Caco-2 (cell line): ENCODE results near the gene CLNK. TPM values are rescaled to one million over a fixed set of nuclear protein-coding genes. Genes with fewer than 3 reads are reported as not detected.

Experiments
- BruUV-seq: library from RNA; stranded (reverse); fragments of 400-500 nt; replicated peaks from 2 replicates; lab custom pipeline; 2021; lab: Mats Ljungman, UMichigan
- CTCF ChIA-PET: fragments of 300-600 bp; sonication (Branson Sonifier 250); formaldehyde crosslinking; loops from one replicate; lab custom pipeline; 2022; ENCODE audit warnings: antibody characterized with exemption; lab: Charles Lee
- POLR2A ChIA-PET: fragments of 300-600 bp; sonication (Branson Sonifier 250); formaldehyde crosslinking; loops from one replicate; lab custom pipeline; 2022; ENCODE audit warnings: antibody characterized with exemption; lab: Charles Lee
- DNase-seq, 2 experiments: peaks; one replicate each; pipeline versions ENCODE4 v3.0.0 to v3.0.0-alpha.2; 2020 to 2022
- H3K27me3 ChIP-seq: replicated peaks from 2 replicates; pipeline ENCODE4 v1.6.0; 2011; ENCODE audit warnings: low read length; ENCODE audit not compliant: control insufficient read depth, insufficient read depth
- H3K36me3 ChIP-seq: 2 replicates; pipeline ENCODE4 v1.5.1; 2011; ENCODE audit warnings: low read length; ENCODE audit not compliant: control insufficient read depth, insufficient read depth
- H3K4me1 ChIP-seq: fragments of 250-450 bp; sonication (Bioruptor Pico); 2 replicates; pipeline ENCODE4 v1.5.1; 2020; ENCODE audit warnings: mild to moderate bottlenecking
- H3K4me3 ChIP-seq: 2 replicates; pipeline ENCODE4 v1.5.1; 2011; ENCODE audit warnings: low read depth, mild to moderate bottlenecking, control low read depth, low read length
- H3K9me3 ChIP-seq: fragments of 250-450 bp; sonication (Bioruptor Pico); 2 replicates; pipeline ENCODE4 v1.5.1; 2020; ENCODE audit warnings: mild to moderate bottlenecking, moderate library complexity
- H3K27ac Mint-ChIP-seq: one replicate; pipeline ENCODE4 v1.8.0; 2022; ENCODE audit warnings: mixed read lengths; ENCODE audit not compliant: unreplicated experiment
- H3K27me3 Mint-ChIP-seq: one replicate; pipeline ENCODE4 v1.8.0; 2022; ENCODE audit warnings: mixed read lengths; ENCODE audit not compliant: insufficient read depth, unreplicated experiment
- H3K36me3 Mint-ChIP-seq: one replicate; pipeline ENCODE4 v1.8.0; 2022; ENCODE audit warnings: mild to moderate bottlenecking, mixed read lengths; ENCODE audit not compliant: insufficient read depth, unreplicated experiment
- H3K4me1 Mint-ChIP-seq: one replicate; pipeline ENCODE4 v1.8.0; 2022; ENCODE audit warnings: low read depth, mixed read lengths; ENCODE audit not compliant: unreplicated experiment
- H3K4me3 Mint-ChIP-seq: one replicate; pipeline ENCODE4 v1.8.0; 2022; ENCODE audit warnings: mild to moderate bottlenecking, moderate library complexity, mixed read lengths; ENCODE audit not compliant: unreplicated experiment
- H3K9me3 Mint-ChIP-seq: one replicate; pipeline ENCODE4 v1.8.0; 2022; ENCODE audit warnings: mixed read lengths; ENCODE audit not compliant: unreplicated experiment
- intact Hi-C: fragments of 100-400 bp; cut with micrococcal nuclease; formaldehyde crosslinking; loops from one replicate; pipeline ENCODE4 v1.10.0; 2022; ENCODE audit not compliant: unreplicated experiment
- total RNA-seq: library from RNA; stranded (reverse); gene quantifications from 2 replicates; pipeline ENCODE4 v1.2.3, GENCODE V29; 2022
- TF ChIP-seq, protein P1 (sequence below), 2 experiments: fragments of 200-600 bp in 1 of 2; IDR thresholded peaks; 1 replicate in 1 of 2; 2 replicates in 1 of 2; pipeline versions ENCODE4 v1.5.1 to v1.8.0; 2011 to 2022; ENCODE audit warnings: antibody characterized with exemption in 1 of 2, control low read depth in 1 of 2, inconsistent platforms in 1 of 2, low read depth in 1 of 2, low read length in 1 of 2, mild to moderate bottlenecking in 1 of 2, moderate library complexity in 1 of 2; ENCODE audit not compliant: insufficient read depth in 1 of 2, severe bottlenecking in 1 of 2, unreplicated experiment in 1 of 2

CLNK gene
- total RNA-seq, 1 experiment from 2014 or later, result not detected

DNA sequence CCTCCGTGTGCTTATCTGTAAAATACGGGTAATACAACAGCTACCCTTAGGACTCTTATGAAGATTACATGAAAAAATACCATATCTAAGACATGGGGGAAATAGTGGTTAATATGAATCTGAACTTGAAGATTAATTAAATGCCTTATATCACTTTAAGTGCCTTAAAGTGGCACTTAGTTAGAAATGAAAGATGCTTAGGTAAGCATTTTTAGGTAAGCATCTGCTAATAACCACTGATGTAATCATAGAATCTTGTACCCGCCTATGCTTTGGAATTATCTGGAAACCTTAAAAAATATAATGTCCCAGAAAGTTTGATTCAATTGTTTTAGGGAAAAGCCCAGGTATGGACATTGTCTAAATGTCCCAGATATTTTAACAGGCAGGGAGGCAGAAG lies 12.2 kb downstream of the CLNK start:
- ChIA-PET CTCF (no interaction called here), POLR2A (no interaction called here)
- Mint-ChIP-seq H3K27ac (no peak overlapping the region), H3K36me3 (no peaks in the 10 kb centered on the region), H3K9me3 (peaks cover 10% of the 10 kb centered on the region), H3K4me3 (no peak overlapping the region), H3K4me1 (peaks cover 7% of the 10 kb centered on the region), H3K27me3 (no peaks in the 10 kb centered on the region)
- intact Hi-C loops, result loop anchor here (2.0 kb wide), 1 partner anchor 48 kb away; no protein-coding TSS in a partner anchor
- Histone ChIP-seq H3K27me3 (no peaks in the 10 kb centered on the region), H3K4me1 (peaks cover 12% of the 10 kb centered on the region), H3K9me3 (no peaks in the 10 kb centered on the region), H3K4me3 (no peak overlapping the region), H3K36me3 (no peaks in the 10 kb centered on the region)
- no peak for DNase-seq
- BruUV-seq, result no TSS peak
- TF ChIP-seq, protein P1, sequence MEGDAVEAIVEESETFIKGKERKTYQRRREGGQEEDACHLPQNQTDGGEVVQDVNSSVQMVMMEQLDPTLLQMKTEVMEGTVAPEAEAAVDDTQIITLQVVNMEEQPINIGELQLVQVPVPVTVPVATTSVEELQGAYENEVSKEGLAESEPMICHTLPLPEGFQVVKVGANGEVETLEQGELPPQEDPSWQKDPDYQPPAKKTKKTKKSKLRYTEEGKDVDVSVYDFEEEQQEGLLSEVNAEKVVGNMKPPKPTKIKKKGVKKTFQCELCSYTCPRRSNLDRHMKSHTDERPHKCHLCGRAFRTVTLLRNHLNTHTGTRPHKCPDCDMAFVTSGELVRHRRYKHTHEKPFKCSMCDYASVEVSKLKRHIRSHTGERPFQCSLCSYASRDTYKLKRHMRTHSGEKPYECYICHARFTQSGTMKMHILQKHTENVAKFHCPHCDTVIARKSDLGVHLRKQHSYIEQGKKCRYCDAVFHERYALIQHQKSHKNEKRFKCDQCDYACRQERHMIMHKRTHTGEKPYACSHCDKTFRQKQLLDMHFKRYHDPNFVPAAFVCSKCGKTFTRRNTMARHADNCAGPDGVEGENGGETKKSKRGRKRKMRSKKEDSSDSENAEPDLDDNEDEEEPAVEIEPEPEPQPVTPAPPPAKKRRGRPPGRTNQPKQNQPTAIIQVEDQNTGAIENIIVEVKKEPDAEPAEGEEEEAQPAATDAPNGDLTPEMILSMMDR (IDR thresholded peaks at IDR 0.05; ENCODE audit: insufficient read depth in 1 of 2, low read depth in 1 of 2, low read length in 1 of 2, severe bottlenecking in 1 of 2, unreplicated experiment in 1 of 2), result no peak

DNA sequence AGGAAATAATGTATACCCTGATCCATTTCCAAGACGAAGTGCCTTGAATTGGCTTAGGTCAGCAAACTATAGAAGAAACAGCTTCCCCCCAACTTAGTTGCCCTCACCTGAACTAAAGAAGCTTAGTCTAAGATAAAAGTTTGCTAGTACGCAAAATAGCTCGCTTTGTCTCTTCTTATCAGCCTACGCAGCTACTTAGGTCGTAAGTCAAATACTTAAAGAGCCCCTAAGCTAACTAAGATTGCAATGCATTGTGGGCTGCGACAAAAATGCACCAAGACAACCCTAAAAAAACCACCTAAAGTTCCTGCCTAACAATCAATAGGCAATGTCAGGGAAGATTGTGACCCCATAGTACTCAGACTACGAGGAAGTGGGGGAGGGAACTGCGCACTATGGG lies 12.8 kb downstream of the CLNK start:
- no peak overlapping the region for H3K27ac Mint-ChIP-seq
- intact Hi-C loops, result loop anchor here (2.0 kb wide), 1 partner anchor 47 kb away; no protein-coding TSS in a partner anchor

DNA sequence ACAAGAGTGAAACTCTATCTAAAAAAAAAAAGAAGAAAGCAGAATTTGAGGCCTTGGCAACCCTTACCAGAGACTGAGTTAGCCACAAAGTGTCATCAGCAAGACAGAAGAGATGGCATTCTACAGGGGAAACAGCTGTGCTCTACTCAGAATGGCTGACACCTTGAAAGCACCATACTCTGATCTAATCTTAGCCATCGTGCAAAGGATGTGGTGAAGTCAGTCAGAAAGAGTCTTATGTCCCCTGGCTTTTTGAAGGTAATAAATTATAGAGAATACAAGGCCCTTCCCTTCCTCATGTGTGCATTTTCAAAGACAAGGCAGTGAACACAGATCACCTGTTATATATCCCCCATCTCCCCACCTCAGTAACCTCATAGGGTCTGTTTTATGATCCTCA lies 13.2 kb downstream of the CLNK start:
- DNase-seq, result no peak
- intact Hi-C loops, result no loop called here
- Mint-ChIP-seq H3K4me1 (peaks cover 7% of the 10 kb centered on the region), H3K9me3 (peaks cover 2% of the 10 kb centered on the region), H3K27me3 (no peaks in the 10 kb centered on the region), H3K36me3 (no peaks in the 10 kb centered on the region), H3K27ac (no peak overlapping the region), H3K4me3 (no peak overlapping the region)
- no peaks in the 10 kb centered on the region for H3K9me3 ChIP-seq
- BruUV-seq, result no TSS peak
- H3K36me3 ChIP-seq, result no peaks in the 10 kb centered on the region
- no peak overlapping the region for H3K4me3 ChIP-seq
- ChIA-PET CTCF (no interaction called here), POLR2A (no interaction called here)
- TF ChIP-seq, protein P1 (IDR thresholded peaks at IDR 0.05; ENCODE audit: insufficient read depth in 1 of 2, low read depth in 1 of 2, low read length in 1 of 2, severe bottlenecking in 1 of 2, unreplicated experiment in 1 of 2), result no peak
- H3K27me3 ChIP-seq, result no peaks in the 10 kb centered on the region
- H3K4me1 ChIP-seq, result peaks cover 12% of the 10 kb centered on the region

More for the DNA sequence above, 12.8 kb downstream of the CLNK start:
- ChIA-PET CTCF (no interaction called here), POLR2A (no interaction called here)
- Mint-ChIP-seq H3K4me3 (no peak overlapping the region), H3K27me3 (no peaks in the 10 kb centered on the region), H3K4me1 (peaks cover 7% of the 10 kb centered on the region), H3K9me3 (peaks cover 6% of the 10 kb centered on the region), H3K36me3 (no peaks in the 10 kb centered on the region)
- no peak for DNase-seq
- Histone ChIP-seq H3K9me3 (no peaks in the 10 kb centered on the region), H3K27me3 (no peaks in the 10 kb centered on the region), H3K36me3 (no peaks in the 10 kb centered on the region), H3K4me3 (no peak overlapping the region), H3K4me1 (peaks cover 12% of the 10 kb centered on the region)
- no TSS peak for BruUV-seq
- TF ChIP-seq, protein P1 (IDR thresholded peaks at IDR 0.05; ENCODE audit: insufficient read depth in 1 of 2, low read depth in 1 of 2, low read length in 1 of 2, severe bottlenecking in 1 of 2, unreplicated experiment in 1 of 2), result no peak
